Left renal cortex interstitium (tissue), 4 donors: ENCODE results near the gene CDKN2B. TPM values are rescaled to one million over a fixed set of nuclear protein-coding genes. Genes with fewer than 3 reads are reported as not detected.
"Not testable (repeated sequence)": the region's sequence is repeated elsewhere in the genome, so short reads cannot be mapped to it uniquely, and the experiment has no call there.

Experiments
- DNase-seq, 4 donors: peaks; one replicate each; pipeline ENCODE4 v3.0.0-alpha.2; 2013; ENCODE audit warnings: low read depth in 4 of 4, low spot score in 2 of 4, missing footprints in 1 of 4
- polyA plus RNA-seq, 4 donors: library from polyadenylated mRNA; unstranded; fragments of 120-200 nt; gene quantifications; one replicate each; pipeline ENCODE4 v1.2.1, GENCODE V29; 2013; ENCODE audit not compliant: insufficient read length in 4 of 4

CDKN2B gene
- polyA plus RNA-seq, 4 donors = 0.21 to 0.72 (median 0.42) TPM

DNA sequence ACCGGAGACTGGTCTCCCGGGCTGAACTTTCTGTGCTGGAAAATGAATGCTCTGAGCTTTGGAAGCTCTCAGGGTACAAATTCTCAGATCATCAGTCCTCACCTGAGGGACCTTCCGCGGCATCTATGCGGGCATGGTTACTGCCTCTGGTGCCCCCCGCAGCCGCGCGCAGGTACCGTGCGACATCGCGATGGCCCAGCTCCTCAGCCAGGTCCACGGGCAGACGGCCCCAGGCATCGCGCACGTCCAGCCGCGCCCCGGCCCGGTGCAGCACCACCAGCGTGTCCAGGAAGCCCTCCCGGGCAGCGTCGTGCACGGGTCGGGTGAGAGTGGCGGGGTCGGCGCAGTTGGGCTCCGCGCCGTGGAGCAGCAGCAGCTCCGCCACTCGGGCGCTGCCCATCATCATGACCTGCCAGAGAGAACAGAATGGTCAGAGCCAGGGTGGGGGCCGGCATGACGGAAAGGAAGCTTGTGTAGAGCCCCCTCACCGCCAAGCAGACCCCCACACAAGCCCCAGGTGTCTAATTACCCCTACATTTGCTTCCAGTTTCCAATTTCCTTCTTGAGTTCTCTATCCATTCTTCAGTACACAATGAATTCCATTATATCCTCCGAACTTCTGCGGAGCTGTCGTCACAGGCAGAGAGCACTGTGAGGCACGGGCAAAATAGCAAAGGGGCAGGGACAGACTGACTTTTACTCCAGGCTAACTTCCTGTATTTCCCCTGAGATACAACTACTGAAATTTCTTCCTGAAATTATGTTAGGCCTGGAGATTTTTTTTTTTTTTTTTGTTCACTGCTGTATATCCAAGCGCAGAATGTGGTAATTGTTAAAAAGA, 38.1 kb downstream of the CDKN2B start:
- no peak for DNase-seq

DNA sequence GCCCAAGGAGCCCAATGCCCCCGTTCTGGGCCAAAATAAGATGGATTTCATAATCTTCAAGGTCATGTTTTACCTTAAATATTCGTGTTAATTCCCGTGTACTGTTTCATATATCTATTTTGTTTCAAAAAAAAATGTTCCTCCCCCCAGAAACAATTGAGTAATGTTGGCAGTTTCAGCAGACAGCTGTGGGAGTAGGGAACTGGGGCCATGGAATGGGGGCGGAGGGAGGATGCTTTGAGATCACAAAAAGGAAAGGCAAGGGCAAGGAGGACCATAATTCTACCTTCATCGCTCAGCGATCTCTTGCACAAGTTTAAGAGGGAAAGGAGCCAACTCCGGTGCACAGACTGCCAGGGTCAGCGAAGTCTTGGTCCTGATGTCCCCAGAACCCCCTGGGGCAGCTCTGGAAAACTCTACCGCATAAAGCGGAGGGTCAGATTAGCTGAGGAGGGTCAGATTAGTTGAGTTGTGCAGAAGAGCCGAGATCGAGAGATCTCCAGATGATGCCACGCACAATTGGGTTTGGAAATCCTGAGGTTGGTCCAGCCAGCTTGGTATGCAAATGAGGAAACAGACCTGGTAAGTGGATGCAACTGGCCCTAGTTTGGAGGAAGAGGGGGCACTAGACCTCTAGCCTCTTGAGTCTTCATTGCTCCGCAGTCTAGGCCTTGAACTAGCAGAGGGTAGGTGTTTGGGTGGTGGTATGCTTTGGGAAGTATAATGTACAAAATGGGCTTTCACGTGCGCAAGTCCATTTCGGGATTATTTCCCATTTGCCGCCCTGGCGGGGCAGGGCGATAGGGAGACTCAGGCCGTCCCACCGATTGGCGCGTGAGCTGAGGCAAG, 38.9 kb downstream of the CDKN2B start:
- DNase-seq = no peak

DNA sequence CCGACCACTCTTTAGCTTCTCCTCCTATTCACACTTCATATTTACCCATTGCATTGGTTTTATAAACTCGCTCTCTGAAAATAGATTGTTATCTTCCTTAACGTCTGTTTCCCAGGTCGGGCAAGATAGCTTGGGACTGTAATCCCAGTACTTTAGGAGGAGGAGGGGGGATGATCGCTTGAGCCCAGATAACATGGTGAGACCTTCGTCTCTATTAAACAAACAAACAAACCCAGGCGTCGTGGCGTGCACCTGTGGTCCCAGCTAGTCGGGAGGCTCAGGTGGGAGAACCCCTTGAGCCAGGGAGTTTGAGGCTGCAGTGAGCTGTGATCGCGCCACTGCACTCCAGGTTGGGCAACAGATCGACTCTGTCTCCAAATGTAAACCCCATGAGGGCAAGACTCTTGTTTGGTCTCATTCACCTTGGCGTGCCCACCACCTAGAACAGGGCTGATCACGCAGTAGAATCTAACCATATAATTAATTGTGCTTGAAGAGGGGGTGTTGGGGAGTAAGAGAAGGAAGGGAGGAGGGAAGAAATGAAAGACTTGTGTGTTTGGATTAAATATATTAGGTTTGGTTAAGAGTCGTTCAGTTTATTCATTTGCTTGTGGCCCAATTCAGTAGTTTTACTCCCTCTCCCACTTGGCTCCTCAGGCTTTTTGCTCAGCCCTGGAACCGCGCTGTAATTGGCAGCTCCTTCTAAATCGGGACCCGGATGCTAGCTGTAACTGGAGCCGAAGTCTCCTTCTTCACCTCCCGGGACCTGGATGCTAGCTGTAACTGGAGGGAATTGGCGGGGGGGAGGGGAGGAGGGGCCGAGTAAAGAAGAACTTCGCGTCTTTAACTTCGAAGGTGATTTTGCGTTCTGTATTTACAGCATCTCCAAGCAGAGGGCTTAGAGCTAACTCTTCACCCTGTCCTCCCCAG, 39.8 kb downstream of the CDKN2B start:
- DNase-seq = no peak

DNA sequence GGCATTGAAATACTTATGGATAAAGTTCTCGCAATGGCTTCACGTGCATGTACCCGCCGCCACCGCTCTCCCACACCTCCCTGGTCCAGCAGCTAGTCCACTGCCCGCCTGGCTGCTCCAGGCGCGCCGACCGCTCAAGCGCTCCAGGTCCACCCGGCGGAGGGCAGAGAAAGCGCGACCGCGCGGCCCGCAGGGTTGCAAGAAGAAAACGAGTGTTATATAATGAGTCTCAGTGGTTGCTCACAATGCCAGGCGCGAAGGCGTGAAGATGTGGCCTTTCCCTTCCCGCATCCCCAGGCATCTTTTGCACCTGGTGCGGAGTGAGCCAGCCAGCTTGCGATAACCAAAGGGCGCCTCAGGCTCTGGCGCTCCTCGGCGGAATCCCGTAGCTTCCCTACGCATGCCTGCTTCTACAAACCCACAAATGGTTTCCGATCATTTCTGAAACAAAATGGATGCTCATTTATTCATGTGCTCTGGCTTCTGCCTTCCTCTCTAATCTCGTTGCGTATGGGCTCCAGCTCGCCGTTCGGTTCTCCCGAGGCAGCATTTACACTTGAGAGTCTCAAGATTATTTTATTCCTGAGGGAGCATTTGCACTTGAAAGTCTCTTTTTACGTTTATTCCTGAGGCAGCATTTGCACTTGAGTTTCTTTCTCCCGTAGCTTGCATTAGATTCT, 40.6 kb downstream of the CDKN2B start:
- no peak for DNase-seq

DNA sequence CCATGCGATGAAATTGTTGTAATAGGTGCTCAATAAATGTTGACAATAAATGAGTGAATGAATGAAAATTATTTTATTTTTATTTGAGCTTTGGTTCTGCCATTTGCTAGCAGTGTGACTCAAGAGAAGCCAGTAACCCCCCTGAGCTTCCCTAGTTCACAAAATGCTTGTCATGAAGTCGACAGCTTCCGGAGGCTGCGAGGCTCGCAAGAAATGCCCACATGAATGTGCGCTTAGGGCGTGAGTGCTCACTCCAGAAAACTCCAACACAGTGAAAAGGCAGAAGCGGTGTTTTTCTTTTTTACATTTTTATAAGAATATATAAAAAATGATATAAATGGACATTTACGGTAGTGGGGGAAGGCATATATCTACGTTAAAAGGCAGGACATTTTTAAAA, 41.4 kb downstream of the CDKN2B start:
- no peak for DNase-seq

DNA sequence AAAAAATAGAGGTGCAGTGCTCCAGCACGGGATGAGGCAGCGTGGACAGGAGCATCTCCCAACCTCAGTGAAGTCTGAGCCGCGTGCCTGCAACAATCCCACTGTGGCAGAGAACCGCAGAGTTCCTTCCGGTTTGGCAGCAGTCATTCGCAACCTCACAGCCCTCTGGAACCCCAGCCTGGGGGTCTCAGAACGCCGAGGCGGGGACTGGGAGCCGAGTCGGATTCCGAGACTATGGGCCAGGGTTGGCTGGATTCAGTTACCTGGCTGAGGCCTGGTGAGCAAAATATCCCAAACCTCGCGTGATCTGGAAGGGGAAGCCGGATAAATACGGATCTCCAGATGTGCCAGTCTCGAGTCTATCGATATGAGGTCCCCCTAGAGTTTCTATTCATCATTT, 41.9 kb downstream of the CDKN2B start:
- no peak for DNase-seq

DNA sequence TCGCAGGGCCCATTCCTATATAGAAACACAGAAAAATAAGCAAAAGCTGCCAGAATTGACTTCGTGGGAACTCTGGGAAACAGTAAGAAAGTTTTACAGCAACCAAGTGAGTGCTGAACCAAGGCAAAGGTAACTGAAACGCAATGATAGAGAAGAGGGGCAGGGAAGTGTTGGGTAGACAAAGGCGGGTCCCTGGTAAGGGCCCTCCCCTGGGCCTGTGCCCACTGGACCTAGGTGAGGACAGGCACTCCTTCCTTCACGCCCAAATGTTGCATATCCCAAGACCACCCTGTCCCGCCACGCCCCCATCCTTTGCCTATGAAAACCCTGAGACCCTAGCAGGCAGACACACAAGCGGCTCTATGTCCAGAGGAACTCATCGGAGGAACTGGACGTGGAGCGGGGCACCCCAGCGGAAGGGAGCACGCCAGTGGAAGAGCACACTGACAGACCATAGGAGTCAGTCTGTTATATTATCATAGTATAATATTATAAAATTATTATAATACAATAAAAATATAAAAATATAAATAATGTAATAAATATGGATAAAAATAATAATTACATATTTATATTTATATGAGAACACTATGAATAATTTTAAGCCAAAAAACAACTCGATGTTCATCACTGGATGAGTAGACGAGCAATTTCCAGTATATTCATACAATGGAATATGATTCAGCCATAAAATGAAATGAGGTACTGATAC, 42.8 kb downstream of the CDKN2B start:
- DNase-seq = no peak

DNA sequence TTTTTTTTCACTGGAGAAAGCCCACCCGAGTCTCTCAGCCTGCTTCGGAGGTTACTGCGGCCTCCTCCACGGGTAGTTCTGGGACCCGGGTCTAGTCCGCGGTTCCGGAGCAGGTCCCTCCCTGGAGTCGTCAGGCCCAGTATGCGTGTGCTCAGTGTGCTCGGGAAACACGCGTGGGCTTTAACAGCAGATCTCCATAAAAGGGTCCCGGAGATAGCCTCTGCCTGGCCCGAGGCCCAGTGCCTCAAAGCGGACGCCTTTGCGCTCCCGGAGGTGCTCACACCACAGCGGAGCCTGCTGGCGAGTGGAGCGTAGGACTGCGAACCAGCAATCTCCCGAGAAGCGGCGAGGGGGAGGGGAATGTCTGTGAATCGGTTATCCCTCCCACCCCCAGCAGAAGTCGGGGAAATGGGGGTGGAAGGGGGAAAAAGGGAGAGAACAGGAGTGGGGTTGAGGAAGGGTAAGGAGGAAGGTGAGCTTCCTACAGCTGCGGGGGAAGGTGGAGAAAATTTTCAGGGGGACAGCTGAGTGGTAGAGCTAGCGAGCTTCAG, 43.6 kb downstream of the CDKN2B start:
- no peak for DNase-seq

DNA sequence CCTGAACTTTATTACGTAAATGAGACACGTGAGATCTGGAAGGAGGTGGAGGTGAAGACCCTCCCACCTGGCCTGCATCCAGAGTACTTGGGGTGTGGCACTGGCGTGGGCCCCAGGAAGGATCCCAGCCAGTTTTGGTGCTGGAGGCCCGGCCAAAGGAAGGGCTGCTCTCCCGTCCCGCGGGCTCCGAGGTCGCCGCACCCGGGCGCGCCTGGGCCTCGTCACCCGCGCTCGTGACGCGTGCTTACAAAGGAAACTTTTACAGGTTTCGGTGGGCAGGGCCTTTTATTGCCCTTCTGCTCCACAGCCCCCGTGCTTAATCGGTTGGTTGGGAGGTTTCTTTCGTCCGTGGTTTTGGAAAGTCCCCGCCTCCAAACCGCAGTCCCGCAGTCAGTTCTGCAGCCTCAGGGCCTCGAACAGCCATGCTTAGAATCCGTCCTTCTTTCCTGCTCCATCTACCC, 44.1 kb downstream of the CDKN2B start:
- DNase-seq = no peak

DNA sequence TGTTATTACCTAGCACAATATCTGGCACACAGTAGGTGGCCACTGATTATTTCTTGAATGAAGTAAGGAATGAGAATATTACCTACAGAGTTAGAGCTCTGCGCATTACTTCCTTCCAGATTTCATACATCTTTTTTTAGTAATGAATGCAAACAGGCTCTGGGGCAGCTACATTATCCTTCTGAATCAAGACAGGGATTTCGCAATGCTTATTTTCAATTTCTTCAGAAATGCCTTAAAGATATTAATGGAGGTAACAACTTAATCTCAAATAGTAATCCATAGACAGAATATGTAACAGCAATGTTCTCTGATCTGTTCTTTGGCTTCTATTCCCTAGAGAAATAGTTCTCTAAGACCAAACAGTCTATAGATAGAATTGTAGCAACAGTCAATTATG, 47.5 kb downstream of the CDKN2B start:
- DNase-seq = no peak

DNA sequence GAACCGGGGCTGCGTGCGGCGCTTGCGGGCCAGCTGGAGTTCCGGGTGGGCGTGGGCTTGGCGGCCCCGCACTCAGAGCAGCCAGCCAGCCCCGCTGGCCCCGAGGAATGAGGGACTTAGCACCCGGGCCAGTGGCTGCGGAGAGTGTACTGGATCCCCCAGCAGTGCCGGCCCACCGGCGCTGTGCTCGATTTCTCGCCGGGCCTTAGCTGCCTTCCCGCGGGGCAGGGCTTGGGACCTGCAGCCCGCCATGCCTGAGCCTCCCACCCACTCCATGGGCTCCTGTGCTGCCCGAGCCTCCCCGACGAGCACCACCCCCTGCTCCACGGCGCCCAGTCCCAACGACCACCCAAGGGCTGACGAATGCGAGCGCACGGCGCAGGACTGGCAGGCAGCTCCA, 49.8 kb downstream of the CDKN2B start:
- DNase-seq = not testable (repeated sequence)

DNA sequence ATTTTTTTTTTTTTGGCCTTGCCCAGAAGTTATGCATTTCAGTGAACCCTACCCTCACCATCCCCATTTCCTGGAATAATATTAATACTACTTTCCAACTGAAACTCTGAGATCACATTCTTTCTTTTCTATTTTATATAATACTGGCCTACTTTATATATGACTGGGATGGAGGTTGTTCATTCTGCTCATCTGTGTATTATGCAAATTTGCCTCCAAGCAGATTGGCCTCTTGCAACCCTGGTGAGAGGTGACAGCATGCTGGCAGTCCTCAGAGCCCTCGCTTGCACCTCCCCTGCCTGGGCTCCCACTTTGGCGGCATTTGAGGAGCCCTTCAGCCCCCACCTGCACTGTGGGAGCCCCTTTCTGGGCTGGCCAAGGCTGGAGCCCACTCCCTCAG, 50.3 kb downstream of the CDKN2B start:
- no peak for DNase-seq

Other genes starting within 250 kb of the CDKN2B start
- 10 to 100 TPM; 39.6 to 50.4 (median 43.5) TPM for gene MTAP, start 206.7 kb downstream of the CDKN2B start, polyA plus RNA-seq
- gene CDKN2A, start 14.9 kb downstream of the CDKN2B start, polyA plus RNA-seq = under 1 TPM in 1 of 4 donors, not detected in 3; 0.22 TPM
- gene CDKN2B-AS1, start 14.5 kb downstream of the CDKN2B start, polyA plus RNA-seq = under 1 TPM in 3 of 4 donors, not detected in 1; 0.06 to 0.18 (median 0.16) TPM